CD14-positive monocyte (primary cell): ENCODE measurements around the gene GABBR2. TPM values are rescaled to one million over a fixed set of nuclear protein-coding genes. Genes with fewer than 3 reads are reported as not detected.

ENCODE experiments used
- DNase-seq, 3 donors: peaks; one replicate each; pipeline ENCODE4 v3.0.0-alpha.2; 2011 to 2022
- H2AFZ ChIP-seq: 2 replicates; pipeline ENCODE4 v1.6.0; 2012; ENCODE audit warnings: mild to moderate bottlenecking, low read depth, low read length, inconsistent platforms; ENCODE audit not compliant: insufficient read depth, poor library complexity, severe bottlenecking
- H3K27ac ChIP-seq, 2 donors: 1 replicate in 1 of 2; 2 replicates in 1 of 2; pipeline ENCODE4 v1.5.1; 2012 to 2013; ENCODE audit warnings: low read length in 2 of 2, control low read depth in 1 of 2, inconsistent platforms in 1 of 2, low read depth in 1 of 2, mild to moderate bottlenecking in 1 of 2
- H3K27me3 ChIP-seq, 2 donors: one replicate each; pipeline versions ENCODE4 v1.6.0 to v1.6.1; 2011 to 2013; ENCODE audit warnings: low read length in 2 of 2; ENCODE audit not compliant: control insufficient read depth in 2 of 2, insufficient read depth in 2 of 2
- H3K36me3 ChIP-seq, 2 donors: replicated peaks in 1 of 2; 1 replicate in 1 of 2; 2 replicates in 1 of 2; pipeline versions ENCODE4 v1.5.1 to v1.6.1; 2012 to 2013; ENCODE audit warnings: low read length in 2 of 2, control low read depth in 1 of 2, inconsistent platforms in 1 of 2, mild to moderate bottlenecking in 1 of 2; ENCODE audit not compliant: insufficient read depth in 2 of 2, control insufficient read depth in 1 of 2
- H3K4me1 ChIP-seq, 2 donors: 1 replicate in 1 of 2; 2 replicates in 1 of 2; pipeline versions ENCODE4 v1.5.1 to v1.6.1; 2012 to 2013; ENCODE audit warnings: low read length in 2 of 2, control low read depth in 1 of 2, inconsistent platforms in 1 of 2, mild to moderate bottlenecking in 1 of 2, moderate library complexity in 1 of 2; ENCODE audit not compliant: insufficient read depth in 2 of 2, control insufficient read depth in 1 of 2
- H3K4me2 ChIP-seq: replicated peaks from 2 replicates; pipeline ENCODE3; 2012; ENCODE audit warnings: low read length, moderate library complexity, mild to moderate bottlenecking; ENCODE audit not compliant: poor library complexity, severe bottlenecking; ENCODE audit errors: extremely low read depth
- H3K4me3 ChIP-seq, 3 experiments: fragments of 200-600 bp in 1 of 3; sonication (generic) in 1 of 3; replicated peaks in 1 of 3; 1 replicate in 2 of 3; 2 replicates in 1 of 3; pipeline ENCODE4 v1.5.1; 2011 to 2013; ENCODE audit warnings: low read length in 3 of 3, mild to moderate bottlenecking in 3 of 3, control low read depth in 2 of 3, low read depth in 2 of 3, inconsistent platforms in 1 of 3, moderate library complexity in 1 of 3
- H3K79me2 ChIP-seq: 2 replicates; pipeline ENCODE4 v1.6.0; 2012; ENCODE audit warnings: mild to moderate bottlenecking, control low read depth, inconsistent platforms, low read length, moderate library complexity; ENCODE audit not compliant: insufficient read depth
- H3K9ac ChIP-seq: 2 replicates; pipeline ENCODE4 v1.6.0; 2017; ENCODE audit warnings: low read length, mild to moderate bottlenecking; ENCODE audit not compliant: insufficient read depth, poor library complexity, severe bottlenecking
- H3K9me3 ChIP-seq, 2 donors: replicated peaks in 1 of 2; 1 replicate in 1 of 2; 2 replicates in 1 of 2; pipeline versions ENCODE4 v1.5.1 to v1.6.1; 2012 to 2013; ENCODE audit warnings: low read length in 2 of 2, control low read depth in 1 of 2; ENCODE audit not compliant: control insufficient read depth in 1 of 2, insufficient read depth in 1 of 2
- H4K20me1 ChIP-seq: 2 replicates; pipeline ENCODE4 v1.6.0; 2012; ENCODE audit warnings: mild to moderate bottlenecking, low read length, control low read depth, moderate library complexity; ENCODE audit not compliant: insufficient read depth
- H3K27ac Mint-ChIP-seq, 7 donors: one replicate each; pipeline ENCODE4 v1.8.0; 2020; ENCODE audit warnings: mild to moderate bottlenecking in 7 of 7, mixed read lengths in 7 of 7, moderate library complexity in 6 of 7, inconsistent platforms in 2 of 7
- H3K27me3 Mint-ChIP-seq, 3 donors: one replicate each; pipeline ENCODE4 v1.8.0; 2021 to 2022; ENCODE audit warnings: low read depth in 3 of 3, mild to moderate bottlenecking in 3 of 3, mixed read lengths in 3 of 3, moderate library complexity in 3 of 3, inconsistent platforms in 1 of 3
- H3K36me3 Mint-ChIP-seq, 2 donors: one replicate each; pipeline ENCODE4 v1.8.0; 2020; ENCODE audit warnings: mixed read lengths in 2 of 2, inconsistent platforms in 1 of 2, mild to moderate bottlenecking in 1 of 2
- H3K4me1 Mint-ChIP-seq: one replicate; pipeline ENCODE4 v1.8.0; 2020; ENCODE audit warnings: mild to moderate bottlenecking, mixed read lengths
- H3K4me3 Mint-ChIP-seq, 2 donors: one replicate each; pipeline ENCODE4 v1.8.0; 2020; ENCODE audit warnings: mild to moderate bottlenecking in 2 of 2, mixed read lengths in 2 of 2, moderate library complexity in 1 of 2
- H3K9me3 Mint-ChIP-seq, 7 donors: one replicate each; pipeline ENCODE4 v1.8.0; 2020 to 2022; ENCODE audit warnings: mixed read lengths in 7 of 7, mild to moderate bottlenecking in 6 of 7, moderate library complexity in 6 of 7, inconsistent platforms in 2 of 7
- CTCF ChIP-seq: fragments of 200-600 bp; IDR thresholded peaks from one replicate; pipeline ENCODE4 v1.8.0; 2022; ENCODE audit warnings: antibody characterized with exemption, mild to moderate bottlenecking
- WGBS: methylation state at CpG from one replicate; pipeline ENCODE4 v1.1.5; 2013; ENCODE audit warnings: missing lambda C conversion rate; ENCODE audit not compliant: insufficient coverage; 5-methylcytosine and 5-hydroxymethylcytosine counted together
- intact Hi-C, 2 donors: fragments of 100-400 bp; cut with micrococcal nuclease; formaldehyde crosslinking; loops; one replicate each; pipeline versions ENCODE4 v1.15.0 to v1.15.1; 2023
- polyA plus RNA-seq, 3 donors: library from polyadenylated mRNA; depleted of rRNA in 1 of 3; unstranded in 2 of 3; stranded (reverse) in 1 of 3; fragments of 300-500 nt in 2 of 3; fragments of >200 nt in 1 of 3; fragmentation: Illumina TruSeq in 2 of 3; gene quantifications; 1 replicate in 2 of 3; 2 replicates in 1 of 3; pipeline ENCODE4 v1.2.3, GENCODE V29; 2012 to 2021

Gene GABBR2
- polyA plus RNA-seq, 3 donors = not detected

DNA sequence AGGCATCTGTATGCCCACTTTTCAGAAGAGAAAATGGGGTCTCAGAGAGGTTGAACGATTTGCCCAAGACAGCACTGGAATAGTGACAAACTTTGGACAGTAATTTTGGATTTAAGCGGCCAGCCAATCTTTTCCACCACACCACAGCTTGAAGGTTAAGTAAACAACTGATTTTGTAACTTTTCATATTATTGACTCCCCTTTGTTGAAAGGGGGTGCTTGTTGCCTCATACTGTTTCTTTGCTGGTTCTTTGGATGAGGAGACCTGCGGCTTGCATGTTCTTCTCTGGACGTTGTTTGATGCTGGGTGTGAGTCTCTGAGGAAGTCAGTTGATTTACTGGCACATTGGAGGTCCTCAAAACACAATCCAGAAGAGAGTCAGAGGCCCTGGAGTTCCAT, 11.7 kb upstream of the GABBR2 start:
- Histone ChIP-seq H3K27ac (no peak overlapping the region), H3K36me3 (no peaks in the 10 kb centered on the region)
- H3K27me3 Mint-ChIP-seq = peaks cover 21 to 39% (median 26%) of the 10 kb centered on the region in 3 donors

DNA sequence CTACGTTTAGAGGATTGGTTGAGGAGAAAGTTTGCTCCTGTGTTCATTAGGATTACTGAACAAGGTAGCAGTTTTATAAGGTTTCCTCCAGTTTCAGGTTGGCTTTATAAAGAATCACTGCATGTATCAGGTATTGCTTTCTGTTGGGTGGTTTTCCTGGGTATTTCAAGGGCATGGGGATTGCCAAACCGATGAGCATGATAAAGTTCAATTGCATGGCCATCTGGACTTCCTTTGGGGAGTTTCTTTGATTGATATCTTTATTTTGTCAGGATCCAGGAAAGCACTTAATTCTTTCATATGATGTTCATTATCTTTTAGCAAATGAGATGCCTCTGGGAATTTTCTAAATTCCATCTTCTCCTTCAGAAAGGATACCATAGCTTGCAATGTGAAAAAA, 10.3 kb upstream of the GABBR2 start:
- H3K27me3 Mint-ChIP-seq = peaks cover 23 to 43% (median 33%) of the 10 kb centered on the region in 3 donors
- Histone ChIP-seq H3K27me3 (peaks cover 0 to 12% of the 10 kb centered on the region in 2 donors), H4K20me1 (no peaks in the 10 kb centered on the region), H3K4me1 (no peaks in the 10 kb centered on the region), H3K4me2 (no peak overlapping the region), H3K4me3 (no peak overlapping the region), H3K27ac (no peak overlapping the region), H3K36me3 (no peaks in the 10 kb centered on the region), H3K9ac (no peak overlapping the region), H3K79me2 (no peaks in the 10 kb centered on the region), H3K9me3 (no peaks in the 10 kb centered on the region), H2AFZ (no peak overlapping the region)
- H3K27ac Mint-ChIP-seq = no peak overlapping the region
- DNase-seq = no peak
- intact Hi-C loops = no loop called here
- H3K9me3 Mint-ChIP-seq = peaks cover 0 to 7% (median 0%) of the 10 kb centered on the region in 7 donors
- 75% methylated on average over 1 of the region's 2 CpGs for WGBS
- no peaks in the 10 kb centered on the region for H3K4me1 Mint-ChIP-seq
- TF ChIP-seq CTCF = no peak
- H3K36me3 Mint-ChIP-seq = no peaks in the 10 kb centered on the region
- H3K4me3 Mint-ChIP-seq = no peak overlapping the region

More for the DNA sequence above, 11.7 kb upstream of the GABBR2 start:
- H3K9me3 ChIP-seq = no peaks in the 10 kb centered on the region
- no peak overlapping the region for H3K4me2 ChIP-seq
- DNase-seq = no peak
- no peaks in the 10 kb centered on the region for H3K79me2 ChIP-seq
- Mint-ChIP-seq H3K4me1 (no peaks in the 10 kb centered on the region), H3K9me3 (peaks cover 0 to 7% (median 0%) of the 10 kb centered on the region in 7 donors), H3K27ac (no peak overlapping the region), H3K4me3 (no peak overlapping the region), H3K36me3 (no peaks in the 10 kb centered on the region)
- intact Hi-C loops = no loop called here
- no peak overlapping the region for H2AFZ ChIP-seq
- WGBS = no CpG with 5 or more reads among the region's 4 CpGs
- no peaks in the 10 kb centered on the region for H3K4me1 ChIP-seq
- no peaks in the 10 kb centered on the region for H4K20me1 ChIP-seq
- peaks cover 0 to 12% of the 10 kb centered on the region in 2 donors for H3K27me3 ChIP-seq
- no peak overlapping the region for H3K4me3 ChIP-seq
- H3K9ac ChIP-seq = no peak overlapping the region
- TF ChIP-seq CTCF = no peak
